ENCODE data around the gene TIGD3.
"Not testable (repeated sequence)": the region's sequence is repeated elsewhere in the genome, so short reads cannot be mapped to it uniquely, and the experiment has no call there.

TIGD3 gene

GRCh38 chr11:65327021-65327420 is 27.5 kb upstream of the TIGD3 start:
- DNase-seq (ENCODE audit: insufficient read length, low spot score), result no peak
- TF ChIP-seq, protein P1, sequence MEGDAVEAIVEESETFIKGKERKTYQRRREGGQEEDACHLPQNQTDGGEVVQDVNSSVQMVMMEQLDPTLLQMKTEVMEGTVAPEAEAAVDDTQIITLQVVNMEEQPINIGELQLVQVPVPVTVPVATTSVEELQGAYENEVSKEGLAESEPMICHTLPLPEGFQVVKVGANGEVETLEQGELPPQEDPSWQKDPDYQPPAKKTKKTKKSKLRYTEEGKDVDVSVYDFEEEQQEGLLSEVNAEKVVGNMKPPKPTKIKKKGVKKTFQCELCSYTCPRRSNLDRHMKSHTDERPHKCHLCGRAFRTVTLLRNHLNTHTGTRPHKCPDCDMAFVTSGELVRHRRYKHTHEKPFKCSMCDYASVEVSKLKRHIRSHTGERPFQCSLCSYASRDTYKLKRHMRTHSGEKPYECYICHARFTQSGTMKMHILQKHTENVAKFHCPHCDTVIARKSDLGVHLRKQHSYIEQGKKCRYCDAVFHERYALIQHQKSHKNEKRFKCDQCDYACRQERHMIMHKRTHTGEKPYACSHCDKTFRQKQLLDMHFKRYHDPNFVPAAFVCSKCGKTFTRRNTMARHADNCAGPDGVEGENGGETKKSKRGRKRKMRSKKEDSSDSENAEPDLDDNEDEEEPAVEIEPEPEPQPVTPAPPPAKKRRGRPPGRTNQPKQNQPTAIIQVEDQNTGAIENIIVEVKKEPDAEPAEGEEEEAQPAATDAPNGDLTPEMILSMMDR (IDR thresholded peaks at IDR 0.05; ENCODE audit: insufficient read depth, missing control alignments), result no peak
- no peak for FAIRE-seq

DNA sequence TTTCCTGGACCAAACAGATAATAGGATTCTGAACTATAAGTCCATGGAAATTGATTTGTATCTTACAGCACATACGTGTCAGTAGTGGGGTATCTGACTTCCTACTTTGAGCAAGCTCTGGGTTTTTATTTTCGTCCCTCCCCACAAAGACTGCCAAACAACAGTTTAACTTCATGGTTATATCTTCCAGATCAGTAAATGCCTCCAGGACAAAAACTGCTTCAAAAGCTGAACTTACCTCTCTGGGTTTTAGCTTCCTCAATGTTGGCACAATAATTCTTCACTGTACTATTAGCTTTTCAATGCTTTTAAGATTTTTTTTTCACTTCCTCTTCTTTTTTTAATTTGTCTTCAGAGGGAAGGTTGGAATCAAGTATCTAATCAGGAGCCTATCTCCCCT is 25.1 kb upstream of the TIGD3 start:
- no peak for DNase-seq (ENCODE audit: insufficient read length, low spot score)
- TF ChIP-seq, protein P1 (IDR thresholded peaks at IDR 0.05; ENCODE audit: insufficient read depth, missing control alignments), result no peak
- no peak for FAIRE-seq

DNA sequence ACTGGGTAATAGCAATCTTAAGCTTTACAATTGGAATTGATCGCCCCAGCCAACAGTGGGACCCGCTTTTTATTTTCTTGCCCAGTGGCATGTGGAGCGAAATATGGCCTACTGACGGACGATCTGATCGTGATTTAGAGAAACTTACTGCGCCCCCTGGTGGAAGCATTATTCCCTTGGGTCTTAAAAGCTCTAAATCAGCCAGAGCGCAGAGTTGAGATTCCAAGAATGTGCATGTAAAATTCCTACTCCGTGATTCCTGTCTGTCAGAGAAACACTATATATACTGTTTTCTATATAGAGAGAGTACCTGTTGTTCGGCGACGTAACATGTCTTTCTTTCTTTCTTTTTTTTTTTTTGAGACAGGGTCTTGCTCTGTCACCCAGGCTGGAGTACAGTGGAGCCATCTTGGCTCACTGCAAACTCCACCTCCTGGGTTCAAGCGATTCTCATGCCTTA is 24.6 kb upstream of the TIGD3 start:
- TF ChIP-seq, protein P1 (IDR thresholded peaks at IDR 0.05; ENCODE audit: insufficient read depth, missing control alignments), result peak; percentile 83
- DNase-seq (ENCODE audit: insufficient read length, low spot score) (no peak), FAIRE-seq (no peak)

DNA sequence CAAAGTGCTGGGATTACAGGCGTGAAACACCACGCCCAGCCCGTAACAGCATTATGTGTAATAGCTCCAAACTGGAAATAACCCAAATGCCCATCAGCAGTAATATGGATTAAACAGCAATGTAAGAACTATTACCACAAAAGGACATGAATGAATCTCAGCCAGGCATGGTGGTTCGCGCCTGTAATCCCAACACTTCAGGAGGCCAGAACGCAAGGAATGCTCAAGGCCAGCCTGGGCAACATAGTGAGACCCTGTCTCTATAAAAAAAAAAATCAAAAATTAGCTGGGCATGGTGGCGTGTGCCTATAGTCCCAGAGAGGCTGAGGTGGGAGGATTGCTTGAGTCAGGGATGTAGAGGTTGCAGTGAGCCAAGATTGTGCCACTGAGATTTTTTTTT is 24.0 kb upstream of the TIGD3 start:
- DNase-seq (ENCODE audit: insufficient read length, low spot score) (no peak), FAIRE-seq (no peak)
- TF ChIP-seq, protein P1 (IDR thresholded peaks at IDR 0.05; ENCODE audit: insufficient read depth, missing control alignments), result no peak

DNA sequence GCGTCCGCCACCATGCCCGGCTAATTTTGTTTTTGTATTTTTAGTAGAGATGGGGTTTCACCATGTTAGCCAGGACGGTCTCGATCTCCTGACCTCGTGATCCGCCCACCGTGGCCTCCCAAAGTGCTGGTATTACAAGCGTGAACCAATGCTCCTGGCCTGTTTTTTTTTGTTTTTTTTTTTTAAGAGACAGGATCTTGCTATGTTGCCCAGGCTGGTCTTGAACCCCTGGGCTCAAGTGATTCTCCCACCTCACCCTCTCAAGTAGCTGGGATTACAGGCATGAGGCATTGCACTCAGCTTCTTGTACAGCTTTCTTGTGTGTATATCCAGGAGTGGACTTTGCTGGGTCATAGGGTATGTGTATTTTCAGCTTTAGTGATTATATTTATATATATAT is 22.0 kb upstream of the TIGD3 start:
- not testable (repeated sequence) for DNase-seq (ENCODE audit: insufficient read length, low spot score); FAIRE-seq

- FAIRE-seq (no peak), DNase-seq (ENCODE audit: insufficient read length, low spot score) (no peak)
- TF ChIP-seq, protein P1 (IDR thresholded peaks at IDR 0.05; ENCODE audit: insufficient read depth, missing control alignments), result no peak
These were observed 19.8 kb upstream of the TIGD3 start for GRCh38 chr11:65334696-65335295.

DNA sequence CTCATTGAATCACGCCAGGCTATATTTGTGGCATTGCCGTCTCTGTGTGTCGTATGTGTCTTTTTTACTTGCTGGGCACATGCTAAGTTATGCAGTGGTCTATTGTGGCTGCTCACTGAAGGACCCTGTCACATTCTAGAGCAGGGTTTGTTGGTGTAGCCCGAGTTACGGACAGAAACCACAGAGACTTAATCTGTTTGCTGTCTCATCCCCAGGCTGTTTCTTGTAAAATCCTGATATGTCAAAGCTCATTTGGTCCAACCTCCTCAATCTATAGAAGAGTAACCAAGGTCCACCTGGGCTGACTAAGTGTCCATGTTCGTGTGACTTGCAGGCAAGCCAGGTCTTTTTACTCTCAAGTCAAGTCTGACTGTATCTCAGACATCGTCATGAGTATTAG is 15.9 kb upstream of the TIGD3 start:
- FAIRE-seq, result no peak
- DNase-seq (ENCODE audit: insufficient read length, low spot score), result no peak
- TF ChIP-seq, protein P1 (IDR thresholded peaks at IDR 0.05; ENCODE audit: insufficient read depth, missing control alignments), result no peak

- FAIRE-seq, result no peak
- TF ChIP-seq, protein P1 (IDR thresholded peaks at IDR 0.05; ENCODE audit: insufficient read depth, missing control alignments), result no peak
- no peak for DNase-seq (ENCODE audit: insufficient read length, low spot score)
These were observed 14.3 kb upstream of the TIGD3 start for GRCh38 chr11:65340226-65340625.

Measured in D721Med (cell line).